Measurements from ENCODE around the gene IL1RAPL2.

GRCh38 chrX:104564921-104565703 lies 887 bp upstream of the IL1RAPL2 start:
- TF ChIP-seq CTCF (IDR thresholded peaks at IDR 0.05) (no peak), POLR2A (IDR thresholded peaks at IDR 0.05) (no peak)

All from right lobe of liver (tissue), 4 donors.